ENCODE data around the gene SLC2A6. TPM values are rescaled to one million over a fixed set of nuclear protein-coding genes. Genes with fewer than 3 reads are reported as not detected.

Gene SLC2A6
- 32.9 and 37.4 TPM in 2 replicates for total RNA-seq

GRCh38 chr9:133478851-133479711 lies at the start of gene SLC2A6:
SLC2A6 (minus strand) TSS chr9:133479099; CDS start chr9:133479059, 40 bp downstream.
- H3K36me3 Mint-ChIP-seq (ENCODE audit: low read depth): peaks cover 21% of the 10 kb centered on the region
- peak; percentile 85 for DNase-seq
- intact Hi-C loops (cut with micrococcal nuclease): loop anchor here (1.0 to 2.0 kb wide), 7 partner anchors 20 to 448 kb away; partner anchors contain the start of genes CACFD1, GTF3C5, MED22 and REXO4

GRCh38 chr9:133528001-133528875 lies 49.3 kb upstream of the SLC2A6 start:
- Mint-ChIP-seq H3K27ac (no peak overlapping the region), H3K27me3 (peaks cover 27% of the 10 kb centered on the region), H3K9me3 (no peaks in the 10 kb centered on the region), H3K4me3 (no peak overlapping the region), H3K4me1 (peaks cover 7% of the 10 kb centered on the region), H3K36me3 (ENCODE audit: low read depth) (no peaks in the 10 kb centered on the region)
- TF ChIP-seq CTCF (IDR thresholded peaks at IDR 0.05): no peak
- CTCF ChIA-PET: no interaction called here
- intact Hi-C loops (cut with micrococcal nuclease): no loop called here
- POLR2A ChIA-PET: no interaction called here
- ATAC-seq (ENCODE audit: low read depth) (no peak), DNase-seq (no peak)

More at GRCh38 chr9:133478851-133479711, at the start of gene SLC2A6:
- TF ChIP-seq CTCF (IDR thresholded peaks at IDR 0.05): no peak
- H3K27ac Mint-ChIP-seq: peak within 1 kb of the TSS; percentile 90
- ATAC-seq (ENCODE audit: low read depth): peak; percentile 93
- CTCF ChIA-PET: interaction anchor here (1.7 kb wide), 1 partner anchor 335 kb away, joined by 5 read pairs; no protein-coding TSS in a partner anchor
- H3K4me1 Mint-ChIP-seq: peaks cover 29% of the 10 kb centered on the region
- no peaks in the 10 kb centered on the region for H3K27me3 Mint-ChIP-seq
- H3K9me3 Mint-ChIP-seq: no peaks in the 10 kb centered on the region
- POLR2A ChIA-PET: interaction anchor here (0.5 to 3.6 kb wide), 17 partner anchors 9 to 482 kb away, joined by 3 to 44 read pairs (median 3); partner anchors contain the start of genes CACFD1, MED22, RPL7A and STKLD1
- peak within 1 kb of the TSS; percentile 90 for H3K4me3 Mint-ChIP-seq

GRCh38 chr9:133527444-133527920 lies 48.6 kb upstream of the SLC2A6 start:
- TF ChIP-seq CTCF (IDR thresholded peaks at IDR 0.05): no peak
- H3K36me3 Mint-ChIP-seq (ENCODE audit: low read depth): no peaks in the 10 kb centered on the region
- H3K9me3 Mint-ChIP-seq: no peaks in the 10 kb centered on the region
- H3K27ac Mint-ChIP-seq: no peak overlapping the region
- H3K27me3 Mint-ChIP-seq: peaks cover 21% of the 10 kb centered on the region
- POLR2A ChIA-PET: no interaction called here
- H3K4me3 Mint-ChIP-seq: no peak overlapping the region
- intact Hi-C loops (cut with micrococcal nuclease): no loop called here
- no peak for DNase-seq
- no peaks in the 10 kb centered on the region for H3K4me1 Mint-ChIP-seq
- ATAC-seq (ENCODE audit: low read depth): no peak
- CTCF ChIA-PET: no interaction called here

- no peak overlapping the region for H3K27ac Mint-ChIP-seq
- CTCF ChIA-PET: no interaction called here
- TF ChIP-seq CTCF (IDR thresholded peaks at IDR 0.05): no peak
- POLR2A ChIA-PET: no interaction called here
- H3K9me3 Mint-ChIP-seq: no peaks in the 10 kb centered on the region
- no peak for DNase-seq
- peaks cover 15% of the 10 kb centered on the region for H3K27me3 Mint-ChIP-seq
- no peaks in the 10 kb centered on the region for H3K4me1 Mint-ChIP-seq
- intact Hi-C loops (cut with micrococcal nuclease): no loop called here
- H3K4me3 Mint-ChIP-seq: no peak overlapping the region
- ATAC-seq (ENCODE audit: low read depth): no peak
- no peaks in the 10 kb centered on the region for H3K36me3 Mint-ChIP-seq (ENCODE audit: low read depth)
Observed at GRCh38 chr9:133526721-133527321, 47.9 kb upstream of the SLC2A6 start.

Data from activated B cell treated with CpG ODN at 0.5 μM for 24 hours (primary cell).